Skeletal muscle satellite cell (primary cell): ENCODE results near the gene SUPT3H.
A peak's percentile ranks its signal among the peaks of the same experiment; 100 is the strongest.

Experiments
- H3K27me3 ChIP-seq: 2 replicates; pipeline ENCODE4 v1.7.0; 2013; ENCODE audit warnings: low read length; ENCODE audit not compliant: control insufficient read depth, insufficient read depth
- H3K36me3 ChIP-seq: 2 replicates; pipeline ENCODE4 v1.7.0; 2013; ENCODE audit warnings: mild to moderate bottlenecking, control low read depth, low read length; ENCODE audit not compliant: insufficient read depth
- H3K4me1 ChIP-seq: 2 replicates; pipeline ENCODE4 v1.7.0; 2013; ENCODE audit warnings: low read length; ENCODE audit not compliant: control insufficient read depth, insufficient read depth
- H3K4me2 ChIP-seq: 2 replicates; pipeline ENCODE4 v1.7.0; 2013; ENCODE audit warnings: mild to moderate bottlenecking, low read length
- H3K4me3 ChIP-seq: 2 replicates; pipeline ENCODE4 v1.7.0; 2013; ENCODE audit warnings: low read length
- H3K9ac ChIP-seq: 2 replicates; pipeline ENCODE4 v1.7.0; 2013; ENCODE audit warnings: mild to moderate bottlenecking, low read depth, low read length, moderate library complexity
- H3K9me3 ChIP-seq: replicated peaks from 2 replicates; pipeline ENCODE4 v1.7.0; 2013; ENCODE audit warnings: mild to moderate bottlenecking, control low read depth, low read length

The SUPT3H gene

DNA sequence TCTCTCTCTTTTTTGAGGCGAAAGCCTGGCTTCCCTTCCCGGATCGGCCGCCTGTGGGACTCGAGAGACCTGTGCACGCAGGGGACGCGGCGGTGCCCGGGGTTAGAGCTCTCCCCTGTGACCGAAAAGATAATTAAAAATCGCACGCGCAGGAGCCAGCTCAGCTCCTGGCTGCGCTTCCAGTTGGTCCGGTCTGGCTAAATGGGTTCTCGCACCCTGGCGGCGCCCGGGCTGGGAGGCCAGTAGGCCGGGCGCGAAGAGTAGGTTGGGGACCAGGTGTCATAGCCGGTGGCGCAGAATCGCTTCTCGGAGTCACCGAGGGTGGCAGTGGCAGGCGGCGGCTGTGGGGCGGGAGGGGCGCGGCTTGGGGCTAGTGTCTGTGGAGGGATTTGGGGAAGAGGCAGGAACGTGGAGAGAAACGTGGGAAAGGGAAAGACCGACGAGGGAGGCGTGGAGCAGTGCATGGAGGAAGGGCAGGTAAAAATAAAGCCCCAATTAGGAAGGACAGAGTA, 41.9 kb upstream of the SUPT3H start:
- H3K4me3 ChIP-seq = peak overlapping the region; percentile 99
- peaks cover 6% of the 10 kb centered on the region for H3K36me3 ChIP-seq
- no peaks in the 10 kb centered on the region for H3K27me3 ChIP-seq
- peak overlapping the region; percentile 97 for H3K9ac ChIP-seq
- H3K9me3 ChIP-seq = no peaks in the 10 kb centered on the region
- H3K4me2 ChIP-seq = peak overlapping the region; percentile 99
- peaks cover 42% of the 10 kb centered on the region for H3K4me1 ChIP-seq

DNA sequence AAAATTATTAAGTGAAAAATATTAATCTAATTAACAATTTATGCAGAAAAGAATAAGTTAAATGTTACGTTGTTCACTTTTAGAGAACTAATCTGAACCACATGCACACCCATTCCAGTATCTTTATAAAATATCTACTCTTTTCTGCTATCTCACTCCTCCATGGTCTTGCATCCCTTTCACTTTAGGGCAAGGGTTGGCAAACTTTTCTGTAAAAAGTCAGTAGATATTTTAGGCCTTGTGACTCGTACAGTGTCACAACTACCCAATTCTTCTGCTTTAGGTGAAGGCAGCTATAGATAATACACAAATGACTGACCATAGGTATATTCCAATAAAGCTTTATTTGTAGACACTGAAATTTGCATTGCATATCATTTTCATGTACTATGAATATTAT, 39.7 kb upstream of the SUPT3H start:
- H3K4me1 ChIP-seq = peaks cover 35% of the 10 kb centered on the region
- H3K9ac ChIP-seq = no peak overlapping the region
- no peaks in the 10 kb centered on the region for H3K36me3 ChIP-seq
- H3K9me3 ChIP-seq = no peaks in the 10 kb centered on the region
- no peak overlapping the region for H3K4me2 ChIP-seq
- H3K27me3 ChIP-seq = no peaks in the 10 kb centered on the region
- no peak overlapping the region for H3K4me3 ChIP-seq

DNA sequence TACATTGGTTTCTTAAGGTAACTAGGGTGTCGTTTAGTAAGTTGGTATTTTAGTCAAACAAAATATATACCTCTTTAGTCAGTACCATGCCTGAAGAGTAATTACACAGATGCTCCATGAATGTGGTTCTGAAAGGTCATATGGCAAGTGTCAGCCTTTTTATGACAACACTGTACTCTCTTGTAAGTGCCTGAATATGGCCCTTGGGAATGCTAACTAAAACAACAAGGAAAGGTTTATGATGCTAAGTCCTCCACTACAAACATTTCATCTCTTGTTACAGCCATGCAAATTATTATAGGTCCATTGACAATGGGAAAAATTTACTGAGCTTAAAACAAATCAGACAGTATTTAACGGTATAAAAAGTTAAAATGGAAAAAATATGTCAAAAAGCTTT, 39.0 kb upstream of the SUPT3H start:
- Histone ChIP-seq H3K4me3 (no peak overlapping the region), H3K4me2 (no peak overlapping the region), H3K36me3 (no peaks in the 10 kb centered on the region), H3K27me3 (no peaks in the 10 kb centered on the region), H3K9me3 (no peaks in the 10 kb centered on the region), H3K9ac (no peak overlapping the region), H3K4me1 (peaks cover 35% of the 10 kb centered on the region)

GRCh38 chr6:45415788-45416518, 38.2 kb upstream of the SUPT3H start:
- no peaks in the 10 kb centered on the region for H3K36me3 ChIP-seq
- H3K4me1 ChIP-seq = peaks cover 34% of the 10 kb centered on the region
- no peaks in the 10 kb centered on the region for H3K27me3 ChIP-seq

DNA sequence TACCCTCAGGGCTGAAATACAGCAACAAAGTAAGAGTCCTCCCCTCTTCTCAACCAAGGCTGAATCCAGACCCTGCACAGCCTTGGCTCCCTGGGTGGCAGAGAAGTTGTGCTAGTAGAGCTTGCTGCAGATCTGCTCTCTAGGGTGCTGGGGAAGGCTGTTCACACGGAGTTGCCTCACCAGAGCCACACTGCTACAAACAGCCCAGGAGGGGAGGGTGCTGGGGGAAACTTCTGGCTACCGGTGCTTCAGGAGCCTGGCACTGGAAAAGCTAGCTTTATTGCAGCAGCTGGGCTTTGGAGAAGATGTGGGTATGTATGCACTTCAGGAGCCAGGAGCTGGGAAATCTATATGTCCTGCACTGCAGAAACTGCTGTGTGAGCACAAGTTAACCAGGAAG, 37.6 kb upstream of the SUPT3H start:
- H3K4me2 ChIP-seq = no peak overlapping the region
- H3K36me3 ChIP-seq = no peaks in the 10 kb centered on the region
- no peak overlapping the region for H3K4me3 ChIP-seq
- H3K9ac ChIP-seq = no peak overlapping the region
- no peaks in the 10 kb centered on the region for H3K27me3 ChIP-seq
- no peaks in the 10 kb centered on the region for H3K9me3 ChIP-seq
- H3K4me1 ChIP-seq = peaks cover 28% of the 10 kb centered on the region

More at GRCh38 chr6:45415788-45416518, 38.2 kb upstream of the SUPT3H start:
- H3K4me3 ChIP-seq = no peak overlapping the region
- no peaks in the 10 kb centered on the region for H3K9me3 ChIP-seq
- H3K9ac ChIP-seq = no peak overlapping the region
- no peak overlapping the region for H3K4me2 ChIP-seq

DNA sequence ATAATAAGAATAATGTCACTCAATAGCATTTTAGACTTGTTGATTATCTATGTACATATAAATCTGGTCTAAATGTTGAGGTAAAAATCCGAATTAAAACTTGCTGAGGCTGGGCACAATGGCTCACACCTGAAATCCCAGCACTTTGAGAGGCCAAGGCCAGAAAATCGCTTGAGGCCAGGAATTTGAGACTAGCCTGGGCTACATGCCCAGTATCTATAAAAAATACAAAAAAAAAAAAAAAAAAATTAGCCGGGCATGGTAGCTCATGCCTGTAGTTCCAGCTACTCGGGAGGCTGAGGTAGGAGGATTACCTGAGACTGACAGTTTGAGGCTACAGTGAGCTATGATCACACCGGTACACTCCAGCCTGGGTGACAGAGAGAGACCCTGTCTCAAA, 34.2 kb upstream of the SUPT3H start:
- Histone ChIP-seq H3K36me3 (no peaks in the 10 kb centered on the region), H3K27me3 (no peaks in the 10 kb centered on the region), H3K9me3 (no peaks in the 10 kb centered on the region), H3K9ac (no peak overlapping the region), H3K4me3 (no peak overlapping the region), H3K4me2 (no peak overlapping the region), H3K4me1 (peaks cover 12% of the 10 kb centered on the region)

DNA sequence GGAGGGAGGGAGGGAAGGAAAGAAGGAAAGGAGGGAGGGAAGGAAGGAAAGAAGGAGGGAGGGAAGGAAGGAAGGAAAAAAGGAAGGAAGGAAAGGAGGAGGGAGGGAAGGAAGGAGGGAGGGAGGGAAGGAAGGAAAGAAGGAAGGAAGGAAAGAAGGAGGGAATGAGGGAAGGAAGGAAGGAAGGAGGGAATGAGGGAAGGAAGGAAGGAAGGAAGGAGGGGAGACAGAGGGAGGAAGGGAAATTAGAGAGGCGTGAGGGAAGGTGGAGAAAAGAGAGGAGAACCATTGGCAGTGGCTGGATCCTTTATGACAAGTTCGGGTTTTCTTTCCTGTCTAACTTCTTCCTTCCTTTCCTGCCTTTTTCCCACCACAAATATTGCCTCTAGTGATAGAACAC, 22.3 kb upstream of the SUPT3H start:
- H3K9ac ChIP-seq = no peak overlapping the region
- H3K4me1 ChIP-seq = no peaks in the 10 kb centered on the region
- H3K27me3 ChIP-seq = no peaks in the 10 kb centered on the region
- no peak overlapping the region for H3K4me3 ChIP-seq
- H3K36me3 ChIP-seq = no peaks in the 10 kb centered on the region
- H3K9me3 ChIP-seq = no peaks in the 10 kb centered on the region
- no peak overlapping the region for H3K4me2 ChIP-seq

GRCh38 chr6:45398075-45398813, 20.5 kb upstream of the SUPT3H start:
- Histone ChIP-seq H3K4me1 (no peaks in the 10 kb centered on the region), H3K4me2 (no peak overlapping the region), H3K4me3 (no peak overlapping the region), H3K9me3 (no peaks in the 10 kb centered on the region), H3K27me3 (no peaks in the 10 kb centered on the region), H3K36me3 (no peaks in the 10 kb centered on the region), H3K9ac (no peak overlapping the region)

GRCh38 chr6:45394586-45395095, 16.9 kb upstream of the SUPT3H start:
- Histone ChIP-seq H3K27me3 (no peaks in the 10 kb centered on the region), H3K9me3 (no peaks in the 10 kb centered on the region), H3K9ac (no peak overlapping the region), H3K36me3 (no peaks in the 10 kb centered on the region), H3K4me3 (no peak overlapping the region), H3K4me2 (no peak overlapping the region), H3K4me1 (peaks cover 11% of the 10 kb centered on the region)

GRCh38 chr6:45388328-45388727, 10.6 kb upstream of the SUPT3H start:
- Histone ChIP-seq H3K27me3 (no peaks in the 10 kb centered on the region), H3K4me3 (peak overlapping the region; percentile 2), H3K4me2 (peak overlapping the region; percentile 57), H3K36me3 (no peaks in the 10 kb centered on the region), H3K9ac (peak overlapping the region; percentile 56), H3K4me1 (peaks cover 45% of the 10 kb centered on the region), H3K9me3 (no peaks in the 10 kb centered on the region)

- Histone ChIP-seq H3K4me3 (peak overlapping the region; percentile 24), H3K9ac (peak overlapping the region; percentile 42), H3K9me3 (no peaks in the 10 kb centered on the region), H3K4me1 (peaks cover 45% of the 10 kb centered on the region), H3K36me3 (no peaks in the 10 kb centered on the region), H3K4me2 (peak overlapping the region; percentile 48), H3K27me3 (no peaks in the 10 kb centered on the region)
Measured at GRCh38 chr6:45387236-45387635, 9.5 kb upstream of the SUPT3H start.
